Subcutaneous abdominal adipose tissue (tissue), 5 donors: Measurements from ENCODE around the gene NUP214.
"Not testable (repeated sequence)": the region's sequence is repeated elsewhere in the genome, so short reads cannot be mapped to it uniquely, and the experiment has no call there.

Experiments used
- H3K27ac ChIP-seq: one replicate; pipeline ENCODE4 v1.7.0; 2013; ENCODE audit warnings: low read depth, mild to moderate bottlenecking, inconsistent platforms, low read length, moderate library complexity
- H3K27me3 ChIP-seq, 5 donors: one replicate each; pipeline ENCODE4 v1.7.0; 2013; ENCODE audit warnings: low read length in 5 of 5, inconsistent platforms in 1 of 5; ENCODE audit not compliant: control insufficient read depth in 5 of 5, insufficient read depth in 4 of 5
- H3K36me3 ChIP-seq, 5 donors: one replicate each; pipeline ENCODE4 v1.7.0; 2013; ENCODE audit warnings: low read length in 5 of 5; ENCODE audit not compliant: control insufficient read depth in 5 of 5, insufficient read depth in 5 of 5
- H3K4me1 ChIP-seq, 5 donors: one replicate each; pipeline ENCODE4 v1.7.0; 2013; ENCODE audit warnings: low read length in 5 of 5, mild to moderate bottlenecking in 3 of 5, moderate library complexity in 1 of 5; ENCODE audit not compliant: control insufficient read depth in 5 of 5, insufficient read depth in 5 of 5
- H3K4me3 ChIP-seq, 5 donors: one replicate each; pipeline ENCODE4 v1.7.0; 2013; ENCODE audit warnings: low read length in 5 of 5, low read depth in 1 of 5
- H3K9ac ChIP-seq, 5 donors: one replicate each; pipeline ENCODE4 v1.7.0; 2013; ENCODE audit warnings: low read length in 5 of 5, mild to moderate bottlenecking in 4 of 5, moderate library complexity in 3 of 5
- H3K9me3 ChIP-seq, 5 donors: one replicate each; pipeline ENCODE4 v1.7.0; 2013; ENCODE audit warnings: low read length in 5 of 5; ENCODE audit not compliant: control insufficient read depth in 5 of 5
- donor health status: healthy.
- donor health status: healthy.
- donor health status: healthy.
- donor health status: healthy.
- donor health status: healthy.

The NUP214 gene

GRCh38 chr9:131270171-131271015, 145.0 kb downstream of the NUP214 start:
- peaks cover 6 to 83% (median 64%) of the 10 kb centered on the region in 5 donors for H3K4me1 ChIP-seq
- H3K9ac ChIP-seq: no peak overlapping the region
- peak overlapping the region in 4 of 5 donors; percentile 24 to 51 (median 34) for H3K4me3 ChIP-seq
- no peaks in the 10 kb centered on the region for H3K27me3 ChIP-seq
- H3K36me3 ChIP-seq: no peaks in the 10 kb centered on the region
- H3K27ac ChIP-seq: peak overlapping the region; percentile 61
- no peaks in the 10 kb centered on the region for H3K9me3 ChIP-seq

- peaks cover 6 to 83% (median 65%) of the 10 kb centered on the region in 5 donors for H3K4me1 ChIP-seq
- peak overlapping the region in 1 of 5 donors; percentile 20 for H3K4me3 ChIP-seq
- not testable (repeated sequence) for H3K9me3 ChIP-seq, H3K27me3 ChIP-seq, H3K36me3 ChIP-seq
- H3K9ac ChIP-seq: peak overlapping the region in 1 of 5 donors; percentile 56
- peak overlapping the region; percentile 60 for H3K27ac ChIP-seq
Measured at GRCh38 chr9:131271016-131271273, 145.6 kb downstream of the NUP214 start.

GRCh38 chr9:131271506-131271931, 146.1 kb downstream of the NUP214 start:
- Histone ChIP-seq H3K4me1 (peaks cover 6 to 83% (median 64%) of the 10 kb centered on the region in 5 donors), H3K27ac (peak overlapping the region; percentile 60)

GRCh38 chr9:131272212-131272611, 146.8 kb downstream of the NUP214 start:
- H3K27ac ChIP-seq: peak overlapping the region; percentile 60
- no peak overlapping the region for H3K4me3 ChIP-seq
- H3K4me1 ChIP-seq: peaks cover 6 to 78% (median 58%) of the 10 kb centered on the region in 5 donors
- H3K9me3 ChIP-seq: no peaks in the 10 kb centered on the region
- H3K9ac ChIP-seq: peak overlapping the region in 1 of 5 donors; percentile 51
- no peaks in the 10 kb centered on the region for H3K36me3 ChIP-seq
- no peaks in the 10 kb centered on the region for H3K27me3 ChIP-seq

More at GRCh38 chr9:131271506-131271931, 146.1 kb downstream of the NUP214 start:
- Histone ChIP-seq H3K9ac (peak overlapping the region in 1 of 5 donors; percentile 56), H3K4me3 (no peak overlapping the region), H3K27me3 (no peaks in the 10 kb centered on the region), H3K9me3 (no peaks in the 10 kb centered on the region), H3K36me3 (no peaks in the 10 kb centered on the region)

- Histone ChIP-seq H3K27me3 (no peaks in the 10 kb centered on the region), H3K9ac (peak overlapping the region in 4 of 5 donors; percentile 46 to 88 (median 58)), H3K4me1 (peaks cover 6 to 81% (median 59%) of the 10 kb centered on the region in 5 donors), H3K4me3 (peak overlapping the region; percentile 5 to 66 (median 62)), H3K27ac (peak overlapping the region; percentile 65), H3K36me3 (no peaks in the 10 kb centered on the region), H3K9me3 (no peaks in the 10 kb centered on the region)
Measured at GRCh38 chr9:131273146-131273855, 147.9 kb downstream of the NUP214 start.

- H3K27ac ChIP-seq: peak overlapping the region; percentile 65
- H3K4me3 ChIP-seq: peak overlapping the region; percentile 62 to 66 (median 63)
- H3K9ac ChIP-seq: peak overlapping the region; percentile 1 to 88 (median 53)
- no peaks in the 10 kb centered on the region for H3K27me3 ChIP-seq
- peaks cover 6 to 81% (median 59%) of the 10 kb centered on the region in 5 donors for H3K4me1 ChIP-seq
- H3K9me3 ChIP-seq: no peaks in the 10 kb centered on the region
- no peaks in the 10 kb centered on the region for H3K36me3 ChIP-seq
Measured at GRCh38 chr9:131273856-131274673, 148.7 kb downstream of the NUP214 start.

- H3K27me3 ChIP-seq: peaks cover 0 to under 1% (median 0%) of the 10 kb centered on the region in 5 donors
- H3K9me3 ChIP-seq: no peaks in the 10 kb centered on the region
- H3K4me1 ChIP-seq: peaks cover 6 to 74% (median 55%) of the 10 kb centered on the region in 5 donors
- H3K4me3 ChIP-seq: peak overlapping the region; percentile 62 to 70 (median 64)
- H3K9ac ChIP-seq: peak overlapping the region; percentile 1 to 88 (median 53)
- peak overlapping the region; percentile 65 for H3K27ac ChIP-seq
- H3K36me3 ChIP-seq: no peaks in the 10 kb centered on the region
Measured at GRCh38 chr9:131274674-131275331, 149.4 kb downstream of the NUP214 start.

GRCh38 chr9:131275332-131276093, 150.1 kb downstream of the NUP214 start:
- H3K4me3 ChIP-seq: peak overlapping the region; percentile 62 to 72 (median 64)
- H3K27ac ChIP-seq: peak overlapping the region; percentile 65
- peak overlapping the region; percentile 1 to 88 (median 53) for H3K9ac ChIP-seq
- H3K36me3 ChIP-seq: no peaks in the 10 kb centered on the region
- H3K9me3 ChIP-seq: no peaks in the 10 kb centered on the region
- H3K4me1 ChIP-seq: peaks cover 6 to 70% (median 55%) of the 10 kb centered on the region in 5 donors
- peaks cover 0 to 5% (median 4%) of the 10 kb centered on the region in 5 donors for H3K27me3 ChIP-seq
